ENCODE results near the gene SPRY2.

The SPRY2 gene

DNA sequence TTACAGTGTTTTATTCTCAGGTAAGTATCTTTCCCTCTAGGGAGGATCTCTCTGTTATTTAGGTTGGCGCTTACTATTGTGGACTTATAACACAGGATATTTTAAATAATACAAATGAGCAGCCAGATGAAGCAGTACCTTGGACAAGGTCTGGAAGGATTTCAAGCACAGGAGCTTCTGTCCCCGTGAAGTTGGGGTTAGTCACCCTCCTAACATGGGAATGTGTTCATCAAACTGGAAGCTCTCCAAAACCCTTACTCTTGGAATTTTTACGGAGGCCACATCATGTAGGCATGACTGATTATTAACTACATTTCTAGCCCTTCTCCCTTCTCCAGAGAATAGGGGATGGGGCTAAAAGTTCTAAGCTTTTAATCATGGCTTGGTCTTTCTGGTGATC is 38.3 kb upstream of the SPRY2 start:
- TF ChIP-seq, protein P1, sequence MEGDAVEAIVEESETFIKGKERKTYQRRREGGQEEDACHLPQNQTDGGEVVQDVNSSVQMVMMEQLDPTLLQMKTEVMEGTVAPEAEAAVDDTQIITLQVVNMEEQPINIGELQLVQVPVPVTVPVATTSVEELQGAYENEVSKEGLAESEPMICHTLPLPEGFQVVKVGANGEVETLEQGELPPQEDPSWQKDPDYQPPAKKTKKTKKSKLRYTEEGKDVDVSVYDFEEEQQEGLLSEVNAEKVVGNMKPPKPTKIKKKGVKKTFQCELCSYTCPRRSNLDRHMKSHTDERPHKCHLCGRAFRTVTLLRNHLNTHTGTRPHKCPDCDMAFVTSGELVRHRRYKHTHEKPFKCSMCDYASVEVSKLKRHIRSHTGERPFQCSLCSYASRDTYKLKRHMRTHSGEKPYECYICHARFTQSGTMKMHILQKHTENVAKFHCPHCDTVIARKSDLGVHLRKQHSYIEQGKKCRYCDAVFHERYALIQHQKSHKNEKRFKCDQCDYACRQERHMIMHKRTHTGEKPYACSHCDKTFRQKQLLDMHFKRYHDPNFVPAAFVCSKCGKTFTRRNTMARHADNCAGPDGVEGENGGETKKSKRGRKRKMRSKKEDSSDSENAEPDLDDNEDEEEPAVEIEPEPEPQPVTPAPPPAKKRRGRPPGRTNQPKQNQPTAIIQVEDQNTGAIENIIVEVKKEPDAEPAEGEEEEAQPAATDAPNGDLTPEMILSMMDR (conservative IDR thresholded peaks at IDR 0.05), result no peak
- H3K27ac ChIP-seq, result no peak overlapping the region

DNA sequence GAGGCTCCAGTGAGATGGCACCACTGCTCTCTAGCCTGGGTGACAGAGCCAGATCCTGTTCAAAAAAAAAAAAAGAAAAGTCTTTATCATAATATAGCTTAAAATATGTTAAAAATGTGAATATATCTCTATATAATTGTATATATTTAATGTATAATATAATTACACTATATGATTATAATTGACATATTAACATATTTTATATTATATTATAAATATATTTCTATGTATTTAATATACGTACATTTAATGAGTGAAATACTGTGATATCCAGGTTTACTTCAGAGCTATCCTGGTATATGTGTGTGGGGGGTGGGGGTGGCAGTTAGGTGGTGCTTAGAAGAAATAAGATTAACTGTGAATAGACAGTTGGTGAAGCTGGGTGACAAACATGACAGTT is 35.6 kb upstream of the SPRY2 start:
- TF ChIP-seq, protein P1 (conservative IDR thresholded peaks at IDR 0.05), result no peak
- no peak overlapping the region for H3K27ac ChIP-seq

DNA sequence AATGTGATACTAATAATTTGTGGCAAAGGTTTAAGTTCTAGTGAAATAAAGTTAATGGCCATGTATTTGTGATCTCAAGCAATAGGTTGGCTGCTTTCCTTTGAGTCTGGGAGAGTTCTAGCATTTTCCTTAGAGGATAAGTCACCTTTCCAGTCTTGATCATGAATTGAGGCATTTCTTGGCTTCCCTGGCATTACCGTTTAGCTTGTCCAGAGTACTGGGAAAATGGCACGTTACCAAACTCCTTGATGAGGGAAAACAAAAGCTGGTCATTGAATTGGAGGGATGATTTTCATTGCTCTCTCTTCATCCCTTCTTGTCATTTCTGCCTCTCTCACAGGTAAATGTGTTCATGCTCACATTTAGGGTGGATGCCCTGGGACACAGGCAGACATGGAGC is 34.0 kb upstream of the SPRY2 start:
- no peak overlapping the region for H3K27ac ChIP-seq
- TF ChIP-seq, protein P1 (conservative IDR thresholded peaks at IDR 0.05), result no peak

DNA sequence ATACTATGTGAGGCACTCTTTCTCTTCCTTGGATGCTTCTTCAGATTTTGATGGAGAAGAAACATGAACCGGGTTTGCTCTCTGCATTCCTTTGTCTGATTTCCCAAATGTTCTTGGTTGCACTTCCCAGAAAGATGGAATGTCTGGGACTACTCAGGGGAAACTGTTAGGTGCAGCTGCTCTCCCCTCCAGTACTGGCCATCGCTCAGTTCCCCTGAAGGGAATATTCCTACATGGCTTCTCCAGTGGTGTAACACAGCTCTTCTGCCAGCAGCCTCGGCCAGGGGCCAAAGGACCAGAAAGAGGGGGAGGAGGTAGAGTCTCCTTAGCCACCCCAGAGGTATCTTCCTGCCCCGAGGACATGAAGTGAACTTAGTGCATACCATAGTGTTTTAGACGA is 33.5 kb upstream of the SPRY2 start:
- no peak overlapping the region for H3K27ac ChIP-seq
- TF ChIP-seq, protein P1 (conservative IDR thresholded peaks at IDR 0.05), result no peak

DNA sequence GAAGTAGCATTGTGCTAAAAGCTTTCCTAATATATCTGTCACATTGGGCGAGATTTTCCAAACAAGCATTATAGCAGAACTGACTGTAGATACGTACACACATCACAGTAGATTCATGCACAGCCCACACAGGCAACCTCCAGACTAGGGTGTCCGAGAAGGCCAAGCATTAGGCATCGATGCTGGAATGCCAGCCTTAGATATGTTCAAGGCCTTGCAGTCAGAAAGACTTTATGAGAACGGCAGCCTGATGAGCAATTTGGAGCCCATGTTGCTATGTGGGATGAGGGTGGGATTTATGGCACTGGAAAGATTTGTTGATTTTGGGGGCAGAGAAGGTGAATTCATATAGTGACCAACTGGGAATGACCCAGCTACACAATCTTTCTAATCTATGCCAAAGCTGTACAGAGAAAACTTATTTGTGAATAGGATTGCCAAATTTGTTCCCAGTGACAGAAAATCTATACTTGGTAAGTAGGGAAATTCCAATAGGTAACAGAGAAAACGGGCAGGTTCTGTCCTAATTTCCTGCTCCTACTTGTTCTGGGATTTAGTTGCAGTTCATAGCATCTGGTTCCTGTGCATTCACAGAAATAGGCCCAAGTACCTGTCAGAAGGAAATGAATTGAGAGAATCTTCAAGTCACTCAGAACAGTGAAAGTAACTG is 31.0 kb upstream of the SPRY2 start:
- H3K27ac ChIP-seq, result no peak overlapping the region
- TF ChIP-seq, protein P1 (conservative IDR thresholded peaks at IDR 0.05), result no peak

DNA sequence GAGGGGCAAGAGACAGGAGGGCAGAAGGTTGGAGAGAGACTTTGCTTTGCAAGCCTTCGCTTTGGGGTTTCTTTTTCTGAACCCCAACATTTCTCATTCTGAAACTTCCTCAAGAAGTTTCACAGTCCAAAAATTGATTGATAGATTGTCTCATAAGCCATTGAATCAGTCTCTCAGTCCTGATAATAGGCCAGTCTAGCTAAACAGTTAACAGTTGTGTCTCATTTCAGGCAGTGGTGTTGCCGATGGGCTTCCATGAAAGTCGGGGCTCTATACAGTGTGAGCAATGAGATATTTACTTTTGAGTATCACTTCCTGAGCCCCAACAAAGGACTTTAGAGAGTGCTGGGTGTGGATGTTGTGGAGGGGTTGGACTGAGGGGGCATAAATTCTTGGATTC is 26.5 kb upstream of the SPRY2 start:
- TF ChIP-seq, protein P1 (conservative IDR thresholded peaks at IDR 0.05), result no peak

DNA sequence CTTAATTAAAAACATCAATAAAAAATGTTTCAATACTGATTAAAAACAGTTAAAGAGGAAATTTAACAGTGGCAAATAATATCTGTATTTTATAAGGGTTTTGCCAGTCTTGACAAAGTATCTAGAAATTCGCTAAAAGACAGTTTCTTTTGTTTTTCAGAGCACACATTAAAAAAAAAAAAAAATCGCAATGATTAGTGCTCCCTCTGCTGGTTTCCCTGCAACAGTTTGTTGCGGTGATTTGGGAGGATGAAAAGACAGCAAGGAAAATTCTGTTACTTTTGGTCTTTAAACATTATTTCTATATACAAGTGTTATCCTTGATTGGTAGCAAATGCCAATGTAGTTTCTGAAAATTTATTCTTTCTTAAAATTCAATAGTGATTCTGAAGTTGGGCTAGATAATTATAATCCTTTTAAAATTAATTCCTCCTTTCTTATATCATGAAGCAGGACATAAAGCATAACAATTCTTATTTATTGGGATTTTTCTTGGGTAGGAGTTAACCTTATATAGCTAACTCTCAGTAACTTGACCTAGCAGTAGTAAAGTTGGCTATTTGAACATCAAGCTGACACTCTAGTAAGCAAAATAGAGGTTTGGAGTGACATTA is 23.1 kb upstream of the SPRY2 start:
- H3K27ac ChIP-seq, result no peak overlapping the region
- TF ChIP-seq, protein P1 (conservative IDR thresholded peaks at IDR 0.05), result peak; percentile 87

More for the DNA sequence above, 26.5 kb upstream of the SPRY2 start:
- no peak overlapping the region for H3K27ac ChIP-seq
